Cerebellar cortex (tissue), 1 donor: ENCODE measurements around the gene CEP85L.

ENCODE experiments used
- DNase-seq: peaks from one replicate; pipeline ENCODE4 v3.0.0-alpha.2; 2015; ENCODE audit warnings: low spot score

CEP85L gene

DNA sequence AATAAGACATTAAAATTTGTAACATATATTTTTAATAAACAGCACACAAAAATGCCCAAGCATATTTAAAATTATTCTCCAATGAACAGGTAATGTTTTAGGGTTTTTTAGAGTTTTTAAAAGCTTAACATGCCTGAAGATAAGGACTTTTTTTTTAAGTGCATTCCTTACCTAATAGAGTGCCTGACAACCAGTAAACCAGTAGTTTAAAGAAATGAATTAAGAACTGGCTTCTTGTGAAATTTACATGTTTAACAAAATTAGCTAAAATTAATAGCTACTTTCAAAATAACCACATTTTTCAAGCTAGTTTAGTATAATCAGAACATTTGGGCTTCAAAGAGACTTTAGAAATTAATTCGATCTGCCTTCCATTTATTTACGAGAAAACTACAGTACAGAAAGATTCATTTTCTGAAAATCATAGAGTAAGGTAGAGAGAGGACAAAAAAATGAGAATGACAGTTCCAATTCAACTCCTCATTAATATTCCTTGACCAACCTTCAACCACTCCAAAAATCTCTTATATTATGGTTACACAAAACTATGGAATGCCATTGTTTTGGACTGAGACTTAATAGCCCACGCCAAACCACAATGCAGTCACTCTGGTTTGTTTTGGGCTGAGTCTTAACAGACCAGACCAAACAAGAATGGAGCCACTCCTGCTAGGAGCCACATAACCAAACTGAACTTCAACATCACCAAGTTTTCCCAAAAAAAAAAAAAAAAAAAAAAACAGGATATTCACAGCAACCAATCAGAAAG, 109.0 kb downstream of the CEP85L start:
- no peak for DNase-seq

GRCh38 chr6:118537574-118537973, 113.8 kb downstream of the CEP85L start:
- peak; percentile 23 for DNase-seq

- DNase-seq = no peak
These were observed 114.9 kb downstream of the CEP85L start for GRCh38 chr6:118536478-118536877.

- no peak for DNase-seq
These were observed 116.1 kb downstream of the CEP85L start for GRCh38 chr6:118535176-118535844.

DNA sequence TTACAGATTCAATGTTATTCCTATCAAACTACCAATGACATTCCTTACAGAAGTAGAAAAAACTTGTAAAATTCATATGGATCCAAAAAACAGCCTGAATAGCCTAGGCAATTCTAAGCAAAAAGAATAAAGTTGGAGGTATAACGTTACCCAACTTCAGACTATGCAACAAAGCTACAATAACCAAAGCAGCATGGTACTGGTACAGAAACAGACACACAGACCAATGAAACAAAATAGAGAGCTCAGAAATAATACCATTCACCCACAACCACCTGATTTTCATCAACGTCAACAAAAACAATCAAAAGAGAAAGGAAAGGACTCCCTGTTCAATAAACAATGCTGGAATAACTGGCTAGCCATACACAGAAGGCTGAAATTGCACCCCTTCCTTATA, 120.4 kb downstream of the CEP85L start:
- no peak for DNase-seq

- DNase-seq = no peak
These were observed 121.6 kb downstream of the CEP85L start for GRCh38 chr6:118529756-118530155.

DNA sequence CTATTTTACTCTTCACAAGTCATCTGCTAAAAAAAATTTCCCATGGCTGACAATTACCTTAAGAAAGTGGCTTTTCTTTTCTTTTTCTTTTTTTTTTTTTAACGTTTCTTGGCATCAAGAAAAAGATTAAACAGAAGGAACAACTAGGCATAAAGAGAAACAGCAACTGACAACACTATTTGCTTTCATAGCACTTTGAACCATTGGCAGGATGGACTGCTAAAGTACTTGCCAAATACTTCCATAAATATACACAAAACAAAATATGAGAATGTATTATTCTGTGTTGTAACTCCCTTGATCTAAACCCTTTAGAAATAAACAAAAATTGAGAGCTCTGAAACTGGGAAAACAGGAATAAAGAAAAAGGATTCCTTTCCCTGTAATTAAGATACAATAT, 123.3 kb downstream of the CEP85L start:
- no peak for DNase-seq

GRCh38 chr6:118525913-118526780, 125.2 kb downstream of the CEP85L start:
- no peak for DNase-seq

- no peak for DNase-seq
These were observed 126.7 kb downstream of the CEP85L start for GRCh38 chr6:118524686-118525085.

DNA sequence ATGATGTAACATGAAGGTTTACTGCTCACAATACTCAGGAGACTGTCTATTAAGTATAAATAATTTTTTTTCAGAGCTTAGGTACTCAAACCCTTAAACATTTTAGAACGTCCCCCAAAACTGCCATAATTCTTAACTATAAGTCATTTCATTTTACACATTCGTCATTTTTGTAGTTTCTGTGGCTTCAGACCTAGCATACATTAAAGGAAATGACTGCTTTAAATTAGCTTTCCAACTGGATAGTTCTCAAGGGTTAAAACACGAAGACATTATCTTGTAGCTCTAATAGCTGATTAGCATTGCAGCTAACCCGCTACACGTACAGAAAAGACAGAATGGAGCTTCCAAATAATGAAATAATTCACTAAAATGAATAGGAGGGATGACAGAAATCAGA, 128.2 kb downstream of the CEP85L start:
- DNase-seq = no peak

DNA sequence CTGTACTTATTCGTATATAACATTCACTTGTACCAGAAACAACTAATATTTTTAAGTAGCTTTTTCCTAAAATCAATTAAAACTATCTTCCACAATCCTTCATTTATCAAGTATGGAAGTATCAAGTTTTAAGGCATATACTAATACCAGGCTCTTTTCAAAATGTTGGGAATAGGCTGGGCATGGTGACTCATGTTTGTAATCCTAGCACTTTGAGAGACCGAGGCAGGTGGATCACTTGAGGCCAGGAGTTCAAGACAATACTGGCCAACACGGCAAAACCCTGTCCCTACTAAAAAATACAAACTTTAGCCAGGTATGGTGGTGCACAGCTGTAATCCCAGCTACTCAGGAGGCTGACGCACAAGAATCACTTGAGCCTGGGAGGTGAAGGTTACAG, 129.0 kb downstream of the CEP85L start:
- no peak for DNase-seq

DNA sequence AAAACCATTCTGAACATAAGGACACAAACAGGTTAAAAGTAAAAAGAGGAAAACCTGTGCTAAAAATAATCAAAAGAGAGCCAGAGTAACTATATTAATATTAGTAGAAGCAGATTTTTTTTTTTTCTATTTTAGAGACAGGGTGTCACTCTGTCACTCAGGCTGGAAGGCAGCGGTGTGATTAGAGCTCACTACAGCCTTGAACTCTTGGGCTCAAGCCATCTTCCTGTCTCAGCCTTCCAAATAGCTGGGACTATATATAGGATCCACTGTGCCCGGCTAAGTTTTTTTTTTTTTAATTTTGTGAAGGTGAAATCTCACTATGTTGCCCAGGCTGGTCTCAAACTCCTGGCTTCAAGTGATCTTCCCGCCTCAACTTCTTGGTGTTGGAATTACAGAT, 136.7 kb downstream of the CEP85L start:
- peak; percentile 35 for DNase-seq

DNA sequence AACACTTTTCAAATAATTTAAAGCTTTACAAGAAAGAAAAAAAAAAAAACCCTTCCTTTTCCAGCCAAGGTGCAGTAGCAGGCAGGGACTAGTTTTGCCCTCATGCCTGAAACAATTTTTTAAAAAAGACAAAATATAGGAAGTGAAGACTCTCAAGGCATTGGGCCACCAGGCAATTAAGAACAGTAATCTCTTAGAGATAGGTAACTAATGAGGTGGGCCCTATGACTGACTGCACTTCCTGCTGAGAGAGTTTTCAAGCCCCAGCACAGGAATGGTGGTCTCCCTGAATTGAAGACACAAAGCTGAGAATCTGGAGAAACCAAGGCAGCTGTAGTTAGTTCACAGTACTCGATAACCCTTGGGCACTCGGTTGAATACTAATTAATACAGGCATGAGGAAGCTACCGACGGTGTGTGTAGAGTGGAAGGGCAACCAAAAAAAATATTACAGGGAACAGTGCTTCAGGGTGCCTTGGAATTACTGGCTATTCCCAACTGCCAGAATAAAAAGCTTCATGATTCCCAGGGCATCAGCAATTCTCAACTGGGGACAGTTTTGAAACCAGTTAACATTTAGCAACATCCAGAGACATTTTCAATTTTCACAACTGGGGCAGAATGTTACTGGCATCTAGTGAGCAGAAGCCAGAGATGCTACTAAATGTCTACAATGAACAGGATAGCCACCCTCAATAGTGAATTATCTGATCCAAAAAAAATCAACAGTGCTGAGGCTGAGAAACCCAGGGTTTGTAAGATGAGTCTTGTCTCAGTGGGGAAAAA, 139.3 kb downstream of the CEP85L start:
- DNase-seq = no peak

GRCh38 chr6:118509009-118509617, 142.3 kb downstream of the CEP85L start:
- peak; percentile 37 for DNase-seq

DNA sequence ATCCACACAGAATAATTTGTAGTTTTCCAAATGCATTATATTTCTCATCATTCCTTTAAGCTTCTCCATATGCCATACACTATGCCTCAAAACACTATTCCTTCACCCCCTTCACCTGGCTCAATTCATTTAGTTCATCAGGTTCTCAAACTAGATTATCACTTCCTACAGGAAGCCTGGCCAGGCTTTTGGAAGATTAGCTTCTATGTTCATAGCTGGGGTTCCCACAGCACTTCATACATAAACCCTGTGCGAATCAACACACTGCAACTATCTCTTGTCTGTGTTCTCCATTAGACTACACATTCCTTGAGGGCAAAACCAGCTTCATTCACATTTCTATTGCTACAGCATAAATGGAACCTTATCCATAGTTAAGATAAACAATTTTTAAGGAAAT, 143.8 kb downstream of the CEP85L start:
- no peak for DNase-seq

GRCh38 chr6:118506071-118506638, 145.2 kb downstream of the CEP85L start:
- no peak for DNase-seq

GRCh38 chr6:118505656-118506055, 145.7 kb downstream of the CEP85L start:
- no peak for DNase-seq

DNA sequence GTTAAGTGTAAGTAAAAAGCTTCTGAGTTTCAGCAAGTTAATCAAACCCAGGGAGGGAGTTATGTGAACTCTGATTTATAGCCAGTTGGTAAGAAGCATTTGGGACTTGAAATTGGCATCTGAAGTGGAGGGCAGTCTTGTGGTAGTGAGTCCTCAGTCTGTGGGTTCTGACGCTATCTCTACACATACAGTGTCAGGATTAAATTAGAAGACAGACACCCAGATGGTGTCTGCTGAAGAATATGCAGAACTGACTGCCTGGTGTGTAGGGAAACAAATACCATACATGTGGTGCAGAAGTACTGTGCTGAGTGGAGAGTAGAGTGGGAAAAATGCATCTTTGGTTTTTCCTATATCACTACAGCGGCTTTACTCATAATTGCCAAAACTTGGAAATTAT, 146.8 kb downstream of the CEP85L start:
- no peak for DNase-seq

GRCh38 chr6:118502169-118502568, 149.2 kb downstream of the CEP85L start:
- no peak for DNase-seq

DNA sequence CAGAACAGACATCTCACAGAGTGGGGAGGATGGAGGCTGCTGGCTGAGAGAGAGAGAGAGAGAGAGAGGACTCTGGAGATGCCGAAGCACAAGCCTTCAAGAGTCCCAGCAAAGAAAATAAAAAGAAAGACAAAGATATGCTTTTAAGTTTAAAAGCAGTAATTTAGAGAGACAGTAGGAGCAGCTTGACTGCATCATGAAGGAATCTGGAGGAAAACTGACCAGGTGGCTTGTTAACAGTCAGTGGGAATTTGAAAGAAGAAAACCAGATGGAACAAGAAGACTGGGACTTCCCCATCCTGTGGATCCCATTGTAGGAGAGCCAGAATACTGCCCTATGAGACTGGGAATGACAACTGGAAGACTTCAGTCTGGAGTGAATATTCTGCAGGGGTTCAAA, 149.6 kb downstream of the CEP85L start:
- no peak for DNase-seq

DNA sequence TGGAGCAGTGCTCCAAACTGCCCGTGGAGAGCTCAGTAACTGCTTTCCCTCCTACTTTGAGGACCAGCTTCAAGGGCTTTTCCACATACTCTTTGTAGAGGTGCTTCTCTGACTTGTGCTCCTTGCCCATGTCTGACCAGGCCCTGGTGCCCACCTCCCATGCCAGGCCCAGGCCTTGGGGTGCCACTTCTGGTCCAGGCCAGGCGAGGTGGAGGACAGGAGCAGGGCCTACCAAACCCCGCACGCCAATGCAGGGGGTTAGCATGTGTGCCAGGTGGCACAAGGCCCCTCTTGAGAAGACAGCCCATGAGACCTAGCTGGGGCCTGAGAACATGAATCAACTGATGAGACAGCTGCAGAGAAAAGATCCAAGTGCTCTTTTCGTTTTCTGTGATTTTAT, 150.3 kb downstream of the CEP85L start:
- DNase-seq = no peak
